Adipose tissue (tissue), 3 donors: ENCODE results near the gene HLA-B. TPM values are rescaled to one million over a fixed set of nuclear protein-coding genes. Genes with fewer than 3 reads are reported as not detected.
"Not testable (repeated sequence)": the region's sequence is repeated elsewhere in the genome, so short reads cannot be mapped to it uniquely, and the experiment has no call there.

Experiments used
- H3K27ac ChIP-seq: one replicate; pipeline ENCODE4 v1.5.1; 2013; ENCODE audit warnings: low read depth, low read length
- WGBS, 3 donors: extraction: QIAGEN DNeasy Blood & Tissue Kit; methylation state at CpG; one replicate each; pipeline ENCODE4 v1.1.7; 2013; 5-methylcytosine and 5-hydroxymethylcytosine counted together
- polyA plus RNA-seq, 3 donors: library from polyadenylated mRNA; stranded (reverse); fragments of 200-250 nt; gene quantifications; one replicate each; pipeline ENCODE4 v1.2.3, GENCODE V29; 2013
- donor health status: healthy with polysubstance abuse.
- donor health status: Bipolar disorder and iron deficiency.
- donor health status: healthy.

Gene HLA-B
- polyA plus RNA-seq = 1,000 to 10,000 TPM in 1 of 3 donors, 100 to 1,000 TPM in 2; 379 to 1,027 (median 723) TPM

DNA sequence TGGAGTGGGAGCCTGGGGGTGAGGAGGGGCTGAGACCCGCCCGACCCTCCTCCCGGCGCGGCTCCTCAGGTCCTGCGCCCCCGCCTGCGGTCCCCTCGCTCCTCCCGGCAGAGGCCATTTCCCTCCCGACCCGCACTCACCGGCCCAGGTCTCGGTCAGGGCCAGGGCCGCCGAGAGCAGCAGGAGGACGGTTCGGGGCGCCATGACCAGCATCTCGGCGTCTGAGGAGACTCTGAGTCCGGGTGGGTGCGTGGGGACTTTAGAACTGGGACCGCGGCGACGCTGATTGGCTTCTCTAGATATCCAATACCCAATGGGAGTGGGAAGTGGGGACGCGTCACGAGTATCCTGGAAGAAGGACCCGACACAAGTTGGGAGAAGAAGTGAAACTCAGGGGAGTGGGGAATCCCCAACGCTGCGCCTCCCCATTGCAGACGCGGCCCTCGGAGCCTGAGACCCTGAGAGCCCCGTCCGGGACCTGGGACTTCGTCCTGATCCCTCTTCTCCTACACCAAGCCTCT lies at the start of gene HLA-B:
Gene HLA-B (minus strand): TSS at position 234 of the 521 bp plus-strand sequence. CDS start 21 bp downstream, at position 213.
- peak within 1 kb of the TSS; percentile 42 for H3K27ac ChIP-seq
- 0 to 1% (median 1%) methylated on average over 26 to 39 of the region's 39 CpGs for WGBS, 3 donors

DNA sequence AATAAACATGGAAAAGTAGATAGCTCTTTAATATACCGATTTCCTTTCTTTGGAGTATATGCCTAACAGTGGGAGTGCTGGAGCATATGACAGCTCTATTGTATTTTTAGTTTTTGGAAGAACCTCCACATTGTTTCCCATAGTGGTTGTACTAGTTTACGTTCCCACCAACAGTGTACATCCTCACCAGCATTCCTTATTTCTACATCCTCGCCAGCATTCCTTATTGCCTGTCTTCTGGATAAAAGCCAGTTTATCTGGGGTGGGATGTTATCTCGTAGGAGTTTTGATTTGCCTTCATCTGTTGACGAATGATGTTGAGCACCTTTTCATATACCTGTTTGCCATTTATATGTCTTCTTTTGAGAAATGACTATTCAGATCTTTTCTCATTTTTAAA lies 49.0 kb upstream of the HLA-B start:
- H3K27ac ChIP-seq = no peak overlapping the region
- WGBS, 3 donors = 63 to 80% (median 70%) methylated on average over 5 of the region's 5 CpGs

DNA sequence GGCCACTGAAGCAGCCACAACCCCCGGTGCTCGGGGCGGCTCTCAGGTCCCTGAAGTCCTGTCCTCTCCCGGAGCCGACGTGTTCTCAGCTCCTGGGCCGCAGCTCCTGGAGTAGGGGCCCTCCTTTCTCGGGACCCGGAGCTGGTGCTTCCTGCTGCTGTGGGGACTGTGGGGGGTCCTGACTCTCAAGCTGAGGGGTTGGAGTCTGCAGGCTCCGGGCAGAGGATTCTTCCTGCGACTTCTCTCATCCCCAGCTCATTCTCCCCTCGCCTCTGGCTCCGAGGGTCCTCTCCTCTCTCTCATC lies 47.0 kb upstream of the HLA-B start:
- WGBS, 3 donors = 13 to 19% (median 17%) methylated on average over 13 of the region's 13 CpGs
- not testable (repeated sequence) for H3K27ac ChIP-seq

DNA sequence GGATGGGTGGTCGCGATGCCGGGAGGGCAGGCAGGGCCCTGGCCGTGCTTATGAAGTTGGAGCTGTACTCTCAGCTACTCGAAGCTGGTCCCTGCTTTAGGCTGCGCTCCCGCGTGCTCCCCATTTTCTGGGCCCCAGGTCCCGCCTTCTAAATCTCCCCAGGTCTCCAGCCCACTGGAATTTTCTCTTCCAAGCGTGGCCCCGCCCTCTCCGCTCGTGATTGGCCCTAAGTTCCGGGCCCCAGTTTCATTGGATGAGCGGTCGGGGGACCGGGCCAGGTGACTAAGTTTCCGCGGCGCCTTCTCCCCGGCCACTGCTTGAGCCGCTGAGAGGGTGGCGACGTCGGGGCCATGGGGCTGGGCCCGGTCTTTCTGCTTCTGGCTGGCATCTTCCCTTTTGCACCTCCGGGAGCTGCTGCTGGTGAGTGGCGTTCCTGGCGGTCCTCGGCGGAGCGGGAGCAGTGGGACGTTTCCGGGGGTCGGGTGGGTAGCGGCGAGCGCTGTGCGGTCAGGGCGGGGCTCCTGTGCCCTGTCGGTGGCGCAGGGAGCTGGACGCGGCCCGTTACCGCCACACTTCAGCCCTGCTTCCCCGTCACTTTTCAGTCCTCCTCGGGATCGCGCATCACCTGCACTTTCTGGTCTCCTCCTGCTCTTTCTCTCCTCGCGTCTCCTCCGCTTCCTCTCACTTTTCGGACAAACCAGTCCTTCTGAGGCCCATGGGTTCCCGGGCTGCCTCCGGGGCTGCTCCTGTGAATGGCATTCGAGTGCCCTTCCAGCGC lies 46.5 kb upstream of the HLA-B start, which contains the start of gene MICA:
Gene MICA (plus strand): TSS at position 313 of the 778 bp plus-strand sequence. CDS start 38 bp downstream, at position 351.
- H3K27ac ChIP-seq = peak within 1 kb of the TSS; percentile 2
- WGBS, 3 donors = 0% methylated on average over 46 to 58 of the region's 58 CpGs

DNA sequence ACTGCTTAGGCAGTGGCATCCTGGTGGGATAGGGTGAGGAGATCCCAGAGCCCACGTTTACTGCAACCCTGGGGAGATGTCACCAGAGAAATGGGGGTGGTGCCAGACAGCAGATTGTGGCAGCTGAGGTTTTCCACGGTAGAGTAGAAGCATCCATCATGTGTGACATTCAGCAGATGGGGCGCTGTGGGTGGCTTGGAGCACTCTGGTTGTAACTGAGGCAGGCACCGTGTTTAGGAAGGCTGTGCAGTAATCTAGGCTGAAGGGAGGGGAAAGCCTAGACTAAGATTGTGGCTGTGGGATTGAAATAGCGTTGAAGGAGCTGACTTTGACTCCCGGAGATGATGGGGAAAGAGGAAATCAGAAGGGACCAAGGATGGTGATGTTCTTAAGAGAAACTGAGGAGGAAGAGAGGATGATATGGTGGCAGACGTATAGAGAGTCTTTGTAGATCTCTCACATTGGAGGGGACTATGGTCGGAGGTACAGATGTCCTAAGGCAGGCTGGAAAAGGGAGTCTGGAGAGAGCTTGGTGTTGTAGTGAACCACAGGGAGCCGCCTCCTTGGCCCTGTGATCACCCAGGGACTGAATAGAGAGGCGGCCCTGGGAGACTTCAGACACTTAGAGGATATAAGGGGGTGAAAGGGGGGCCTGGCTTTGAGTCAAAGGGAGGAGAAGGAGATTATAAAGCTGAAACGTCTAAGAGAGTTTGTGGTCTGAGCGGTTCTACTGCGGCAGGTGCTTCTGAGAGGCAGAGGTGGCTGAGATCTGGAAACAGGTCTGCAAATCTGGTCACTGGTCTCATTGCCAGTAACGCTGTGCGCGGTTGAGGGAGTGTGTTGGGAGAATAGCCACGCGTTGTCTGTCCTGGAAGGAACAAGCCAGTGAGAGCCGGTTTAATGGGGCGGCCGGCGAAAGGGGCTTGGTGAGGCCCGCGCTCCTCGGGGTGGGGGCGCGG lies 45.6 kb upstream of the HLA-B start:
- H3K27ac ChIP-seq = peak overlapping the region; percentile 2
- WGBS, 3 donors = 6 to 13% (median 7%) methylated on average over 27 of the region's 27 CpGs

DNA sequence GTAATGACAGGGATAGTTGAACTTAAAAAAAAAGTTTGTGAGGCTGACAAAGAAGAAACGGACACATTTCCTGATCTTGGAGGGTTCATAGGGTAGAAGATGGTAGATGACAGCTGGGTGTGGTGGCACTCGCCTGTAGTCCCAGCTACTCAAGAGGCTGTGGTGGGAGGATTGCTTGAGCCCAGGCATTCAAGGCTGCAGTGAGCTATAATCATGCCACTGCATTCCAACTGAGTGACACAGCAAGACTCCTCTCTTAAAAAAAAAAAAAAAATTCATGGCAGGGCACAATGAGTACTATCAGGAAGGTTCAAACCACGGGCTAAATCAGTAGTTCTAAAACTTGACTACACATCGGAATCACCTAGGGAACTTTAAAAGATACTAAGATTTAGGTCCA lies 44.4 kb upstream of the HLA-B start:
- H3K27ac ChIP-seq = no peak overlapping the region
- 30 to 56% (median 36%) methylated on average over 4 of the region's 4 CpGs for WGBS, 3 donors

DNA sequence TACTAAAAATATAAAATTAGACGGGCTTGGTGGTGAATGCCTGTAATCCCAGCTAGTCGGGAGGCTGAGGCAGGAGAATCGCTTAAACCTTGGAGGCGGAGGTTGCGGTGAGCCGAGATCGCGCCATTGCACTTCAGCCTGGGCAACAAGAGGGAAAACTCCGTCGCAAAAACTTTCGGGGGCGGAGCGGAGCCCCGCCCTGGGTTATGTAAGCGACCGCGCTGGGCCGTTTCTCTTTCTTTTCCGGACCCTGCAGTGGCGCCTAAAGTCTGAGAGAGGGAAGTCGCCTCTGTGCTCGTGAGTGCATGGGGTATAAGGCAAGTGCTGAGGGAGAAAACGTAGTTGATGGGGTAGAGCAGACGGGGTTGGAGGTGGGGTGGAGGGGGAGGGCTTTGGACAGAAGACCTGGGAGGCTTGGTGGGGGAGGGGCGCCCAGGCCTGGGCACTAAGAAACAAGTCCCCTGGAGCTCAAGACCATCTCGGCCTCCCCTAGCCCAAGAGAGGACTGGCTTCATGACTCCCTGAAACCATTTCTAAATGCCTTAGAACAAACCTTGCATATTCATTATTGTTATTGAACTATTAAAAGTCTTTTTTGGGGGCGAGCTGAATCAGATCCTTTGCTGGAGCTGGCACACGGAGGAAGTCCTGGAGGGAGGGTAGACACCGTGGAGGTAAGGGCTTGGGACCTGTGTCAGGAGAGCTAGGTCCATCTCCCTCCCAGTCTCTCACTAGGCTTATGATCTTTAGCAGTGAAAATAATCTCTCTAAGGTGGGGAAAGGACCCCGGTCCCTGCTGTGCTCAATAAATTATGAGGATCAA lies 43.7 kb upstream of the HLA-B start:
- 1 to 5% (median 1%) methylated on average over 30 of the region's 30 CpGs for WGBS, 3 donors

DNA sequence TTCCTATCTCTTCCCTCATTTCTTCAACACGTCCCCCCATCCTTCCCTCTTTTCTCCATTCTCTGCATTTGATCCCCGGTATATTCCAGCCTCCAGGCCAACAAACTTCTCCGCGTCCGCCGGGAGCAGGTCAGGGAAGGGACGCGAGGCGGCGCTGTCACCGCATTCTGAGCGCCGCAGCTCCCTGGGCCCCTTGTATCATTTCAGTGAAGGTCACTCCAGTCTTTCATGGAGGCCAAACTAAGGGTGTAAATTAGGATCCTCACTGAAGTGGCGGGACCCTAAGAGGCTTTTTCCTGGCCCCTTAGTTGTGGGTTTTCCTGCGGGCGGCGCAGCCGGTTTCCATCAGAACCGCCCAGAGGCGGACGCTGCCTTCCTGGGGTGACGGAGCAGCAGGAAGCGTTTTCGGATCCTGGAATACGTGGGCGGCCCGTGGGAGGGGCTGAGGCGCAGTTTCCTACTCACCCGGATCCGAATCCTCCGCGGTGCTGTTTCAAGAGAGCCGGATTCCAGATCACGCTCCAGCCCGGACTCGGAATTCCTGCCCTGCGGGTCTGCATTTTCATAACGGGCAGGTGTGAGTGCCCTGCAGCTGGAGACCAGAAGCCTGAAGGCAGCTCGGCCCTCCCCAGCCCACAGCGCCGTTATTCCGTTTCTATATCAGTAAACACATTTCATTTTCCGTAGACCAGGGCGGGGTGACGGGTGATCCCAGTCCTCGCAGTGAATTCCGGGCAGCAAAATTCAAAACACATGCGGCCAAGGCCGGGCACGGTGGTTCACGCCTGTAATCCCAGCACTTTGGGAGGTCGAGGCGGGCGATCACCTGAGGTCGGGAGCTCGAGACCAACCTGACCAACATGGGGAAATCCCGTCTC lies 42.8 kb upstream of the HLA-B start:
- peak overlapping the region; percentile 90 for H3K27ac ChIP-seq
- 0 to 1% (median 1%) methylated on average over 57 of the region's 57 CpGs for WGBS, 3 donors

More for the DNA sequence above, 43.7 kb upstream of the HLA-B start:
- peak overlapping the region; percentile 90 for H3K27ac ChIP-seq

DNA sequence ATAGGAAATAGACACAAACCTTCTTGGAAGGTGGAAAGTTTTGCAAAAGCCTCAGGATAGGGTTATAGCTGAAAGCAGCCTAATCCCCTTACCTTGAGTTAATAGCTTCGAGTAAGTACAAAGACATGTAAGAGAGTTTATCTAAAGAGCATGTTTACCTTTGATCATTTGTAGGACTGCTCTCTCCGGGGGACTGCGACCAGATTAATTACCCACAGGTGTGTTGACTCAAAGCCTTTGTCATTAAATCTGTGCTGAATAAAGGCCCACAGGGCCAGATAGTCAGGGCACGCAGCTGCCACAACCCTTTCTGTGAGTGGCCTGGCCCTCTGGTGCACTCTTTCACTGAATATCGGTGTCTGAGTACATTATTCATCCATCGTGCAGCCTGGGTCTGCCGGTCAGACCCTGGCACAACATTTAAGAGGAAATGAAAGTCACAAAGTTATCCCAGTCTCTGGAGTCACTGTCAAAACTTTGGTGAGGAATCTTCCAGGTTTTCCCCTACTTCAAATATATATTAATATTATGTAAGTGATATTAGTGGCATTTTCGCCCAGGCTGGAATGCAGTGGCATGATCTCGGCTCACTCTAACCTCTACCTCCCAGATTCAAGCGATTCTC lies 41.0 kb upstream of the HLA-B start:
- H3K27ac ChIP-seq = no peak overlapping the region
- WGBS, 3 donors = 70 to 88% (median 79%) methylated on average over 10 of the region's 10 CpGs

DNA sequence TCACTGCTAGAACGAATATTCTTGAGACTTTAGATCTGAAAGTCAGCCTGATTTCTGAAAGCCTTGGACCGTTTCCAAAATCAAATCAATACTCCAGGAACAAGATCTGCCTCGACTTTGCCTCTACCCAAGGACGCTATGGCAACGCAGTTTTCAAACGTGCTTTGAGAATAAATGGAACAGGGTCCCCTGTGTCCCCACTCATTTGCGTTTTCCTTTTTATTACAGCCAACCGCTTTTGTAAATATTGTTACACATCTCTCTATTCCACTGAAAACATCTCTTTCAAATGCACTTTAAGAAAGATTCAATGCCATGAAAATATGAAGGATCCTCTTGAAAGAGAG lies 40.1 kb upstream of the HLA-B start:
- H3K27ac ChIP-seq = not testable (repeated sequence)
- 12 to 32% (median 20%) methylated on average over 8 of the region's 8 CpGs for WGBS, 3 donors

DNA sequence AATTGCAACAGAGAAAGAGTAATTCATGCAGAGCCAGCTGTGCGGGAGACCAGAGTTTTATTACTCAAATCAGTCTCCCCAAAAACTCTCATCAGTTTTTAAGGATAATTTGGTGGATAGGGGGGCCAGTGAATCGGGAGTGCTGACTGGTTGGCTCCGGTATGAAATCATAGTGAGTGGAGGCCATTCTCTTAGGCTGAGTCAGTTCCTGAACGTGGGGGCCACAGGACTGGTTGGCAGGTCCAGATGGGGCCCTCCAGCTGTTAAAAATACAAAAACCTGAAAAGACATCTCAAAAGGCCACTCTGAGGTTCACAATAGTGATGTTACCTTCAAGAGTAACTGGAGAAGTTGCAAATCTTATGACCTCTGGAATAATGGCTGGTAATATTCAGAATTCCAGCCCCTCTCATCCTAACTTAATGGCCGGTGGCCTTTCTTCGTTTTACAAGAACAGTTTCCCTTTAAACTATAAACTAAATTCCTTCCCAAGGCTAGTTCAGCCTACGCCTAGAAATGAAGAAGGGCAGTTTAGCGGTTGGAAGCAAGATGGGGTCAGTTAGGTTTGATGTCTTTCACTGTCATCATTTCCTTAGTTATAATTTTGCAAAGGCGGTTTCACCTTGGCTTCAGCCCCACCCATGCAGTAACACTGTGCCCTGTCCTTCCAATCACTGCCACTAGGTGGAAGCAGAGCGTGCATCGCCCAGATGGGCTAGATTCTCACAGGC lies 39.6 kb upstream of the HLA-B start:
- 41 to 43% (median 42%) methylated on average over 11 of the region's 11 CpGs for WGBS, 3 donors
- H3K27ac ChIP-seq = no peak overlapping the region

DNA sequence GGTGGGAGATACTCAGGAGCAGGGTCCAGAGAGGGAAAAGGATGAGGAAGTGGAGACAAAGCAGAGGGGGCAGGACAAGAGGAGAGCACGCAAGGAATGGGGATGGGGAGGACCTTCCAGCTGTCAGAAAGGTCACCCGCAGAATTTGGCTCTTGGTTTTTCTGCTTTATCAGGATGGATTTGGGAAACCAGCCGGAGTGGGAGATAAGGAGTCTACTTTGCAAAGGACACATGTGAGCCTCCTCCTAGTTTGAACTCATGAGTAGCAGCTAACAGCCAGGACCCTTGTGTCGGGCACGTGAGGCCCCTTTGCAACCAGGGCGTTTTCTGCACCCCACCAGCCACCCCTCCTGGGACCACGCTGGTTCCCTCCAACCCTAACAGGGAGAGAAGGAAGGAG lies 38.9 kb upstream of the HLA-B start:
- 67 to 88% (median 75%) methylated on average over 6 to 7 of the region's 7 CpGs for WGBS, 3 donors
- no peak overlapping the region for H3K27ac ChIP-seq

DNA sequence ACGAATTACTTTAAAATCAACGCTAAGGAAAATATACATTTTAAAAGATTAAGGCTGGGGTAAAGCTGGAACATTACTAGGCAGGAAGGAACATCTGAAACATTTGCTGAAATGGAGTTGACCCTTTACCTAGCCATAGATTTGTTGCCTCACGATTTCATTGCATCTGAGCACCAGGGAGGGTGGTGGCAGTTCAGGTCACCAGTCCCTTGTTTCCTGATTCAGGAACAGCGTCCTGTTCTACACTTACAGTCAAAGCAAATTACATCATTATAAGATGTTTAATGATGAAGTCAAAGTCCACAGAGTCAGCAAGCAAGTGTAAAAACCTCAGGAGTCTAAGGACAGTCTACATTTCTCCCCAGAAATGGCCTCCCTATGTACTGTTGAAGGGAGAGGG lies 37.4 kb upstream of the HLA-B start:
- WGBS, 3 donors = 66 to 80% (median 66%) methylated on average over 4 of the region's 4 CpGs

DNA sequence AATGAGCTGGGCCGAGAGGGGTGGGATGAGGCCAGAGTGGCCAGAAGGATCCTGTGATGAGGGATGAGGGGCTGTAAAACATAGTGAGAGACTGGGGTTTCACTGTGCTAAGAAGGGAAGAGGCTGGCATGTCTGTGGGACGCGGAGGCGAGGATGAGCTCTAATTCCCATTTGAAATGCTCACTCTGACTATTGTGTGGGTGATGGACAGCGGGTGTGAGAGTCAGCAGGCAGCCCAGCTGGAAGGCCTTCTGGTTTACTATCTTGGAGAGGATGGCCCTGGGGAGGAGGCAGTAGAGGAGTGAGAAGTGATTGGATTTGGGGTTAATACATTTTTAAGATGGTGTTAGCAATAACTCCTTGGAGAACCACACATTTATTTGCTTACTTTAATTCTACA lies 37.0 kb upstream of the HLA-B start:
- 71 to 91% (median 88%) methylated on average over 5 of the region's 5 CpGs for WGBS, 3 donors
- no peak overlapping the region for H3K27ac ChIP-seq

More for the DNA sequence above, 37.4 kb upstream of the HLA-B start:
- no peak overlapping the region for H3K27ac ChIP-seq

DNA sequence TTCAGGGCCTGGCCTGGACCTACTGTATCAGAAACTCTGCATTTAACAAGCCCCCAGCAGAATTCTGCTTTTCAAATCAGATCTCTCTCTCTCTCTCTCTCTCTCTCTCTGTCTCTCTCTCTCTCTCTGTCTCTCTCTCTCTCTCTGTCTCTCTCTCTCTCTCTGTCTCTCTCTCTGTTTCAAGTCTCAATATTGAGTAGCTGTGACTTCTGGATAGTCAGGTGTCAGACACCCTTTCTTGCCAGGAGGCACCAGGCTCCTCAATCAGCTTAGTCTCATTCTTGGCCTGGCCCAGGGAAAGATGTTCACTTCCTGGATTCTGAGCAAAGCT lies 32.8 kb upstream of the HLA-B start:
- not testable (repeated sequence) for H3K27ac ChIP-seq

DNA sequence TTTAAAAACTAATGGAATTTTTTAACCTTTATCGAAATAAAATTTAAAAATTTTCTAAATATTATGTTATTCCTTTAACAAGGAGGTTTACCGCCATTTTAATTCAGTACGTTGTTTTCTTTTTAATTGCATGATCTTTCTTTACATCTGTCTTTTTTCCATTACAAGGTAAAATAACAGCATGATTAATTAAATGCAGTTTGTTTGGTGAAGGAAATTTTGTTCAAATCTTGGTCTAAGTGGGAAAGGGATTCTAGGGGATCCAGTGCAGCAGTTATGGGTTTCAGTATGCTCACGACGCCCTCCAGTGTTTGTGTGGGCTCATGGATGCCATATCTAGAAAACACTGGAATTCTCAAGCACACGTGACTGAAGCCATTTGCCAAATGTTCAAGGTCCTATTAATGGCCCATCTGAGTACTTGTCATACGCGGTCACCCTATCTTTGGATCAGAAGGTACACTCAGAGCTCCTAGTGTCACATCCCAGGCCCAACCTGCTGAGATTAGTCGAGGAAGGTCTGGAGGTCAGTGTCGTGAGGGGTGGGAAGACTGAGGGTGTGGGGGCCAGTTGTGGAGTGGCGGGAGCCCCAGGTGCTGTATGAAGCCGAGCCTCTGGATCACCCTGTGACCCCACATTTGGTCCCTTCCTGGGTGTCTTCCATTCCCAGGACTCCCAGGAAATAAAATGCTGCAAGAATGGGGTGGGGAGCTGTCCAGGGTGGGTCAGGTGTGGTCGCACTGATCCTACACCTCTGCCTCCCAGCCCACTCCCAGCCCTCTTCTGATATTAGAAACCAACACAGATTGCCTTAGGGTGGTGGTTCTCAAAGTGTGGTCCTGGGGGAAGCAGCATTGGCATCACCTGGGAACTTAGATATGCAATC lies 32.2 kb upstream of the HLA-B start:
- 62 to 93% (median 63%) methylated on average over 3 to 4 of the region's 13 CpGs for WGBS, 3 donors
- H3K27ac ChIP-seq = not testable (repeated sequence)
